Endothelial cell (in vitro differentiated cells): Measurements from ENCODE around the gene AGPAT4. TPM values are rescaled to one million over a fixed set of nuclear protein-coding genes. Genes with fewer than 3 reads are reported as not detected.

ENCODE experiments used
- DNase-seq: peaks from one replicate; pipeline ENCODE4 v3.0.0; 2021; ENCODE audit warnings: low spot score
- H3K27ac Mint-ChIP-seq: one replicate; pipeline ENCODE4 v1.8.0; 2021; ENCODE audit warnings: mixed read lengths, inconsistent platforms; ENCODE audit not compliant: unreplicated experiment
- H3K27me3 Mint-ChIP-seq: one replicate; pipeline ENCODE4 v1.8.0; 2021; ENCODE audit warnings: mild to moderate bottlenecking, moderate library complexity, mixed read lengths, inconsistent platforms; ENCODE audit not compliant: unreplicated experiment
- H3K36me3 Mint-ChIP-seq: one replicate; pipeline ENCODE4 v1.8.0; 2021; ENCODE audit warnings: mild to moderate bottlenecking, low read depth, mixed read lengths, inconsistent platforms; ENCODE audit not compliant: unreplicated experiment
- H3K4me1 Mint-ChIP-seq: one replicate; pipeline ENCODE4 v1.8.0; 2021; ENCODE audit warnings: mild to moderate bottlenecking, mixed read lengths, inconsistent platforms; ENCODE audit not compliant: unreplicated experiment
- H3K4me3 Mint-ChIP-seq: one replicate; pipeline ENCODE4 v1.8.0; 2021; ENCODE audit warnings: mild to moderate bottlenecking, mixed read lengths, inconsistent platforms; ENCODE audit not compliant: unreplicated experiment
- H3K9me3 Mint-ChIP-seq: one replicate; pipeline ENCODE4 v1.8.0; 2021; ENCODE audit warnings: mixed read lengths, inconsistent platforms; ENCODE audit not compliant: unreplicated experiment
- CTCF ChIP-seq: fragments of 200-600 bp; sonication (generic); IDR thresholded peaks from one replicate; pipeline ENCODE4 v1.5.0; 2021; ENCODE audit warnings: antibody characterized with exemption; ENCODE audit not compliant: unreplicated experiment
- total RNA-seq: library from RNA; stranded (reverse); fragmentation: NEBNext Ultra II Directional; extraction: Animal tissue kit (Norgen Biotek cat#: 25700); gene quantifications from one replicate; pipeline ENCODE4 v1.2.1, GENCODE V29; 2021; ENCODE audit not compliant: unreplicated experiment

Gene AGPAT4
- total RNA-seq, 1 donor from 2014 or later: 25.2 TPM

- H3K27ac Mint-ChIP-seq: no peak overlapping the region
- DNase-seq: no peak
- peaks cover 6% of the 10 kb centered on the region for H3K36me3 Mint-ChIP-seq
- peaks cover 13% of the 10 kb centered on the region for H3K4me1 Mint-ChIP-seq
- no peak for TF ChIP-seq CTCF
- no peaks in the 10 kb centered on the region for H3K9me3 Mint-ChIP-seq
- peaks cover 5% of the 10 kb centered on the region for H3K27me3 Mint-ChIP-seq
- H3K4me3 Mint-ChIP-seq: no peak overlapping the region
Measured at GRCh38 chr6:161245363-161245762, 28.5 kb downstream of the AGPAT4 start.

- TF ChIP-seq CTCF: no peak
- H3K27ac Mint-ChIP-seq: no peak overlapping the region
- peaks cover 6% of the 10 kb centered on the region for H3K36me3 Mint-ChIP-seq
- peaks cover 13% of the 10 kb centered on the region for H3K4me1 Mint-ChIP-seq
- DNase-seq: no peak
- H3K27me3 Mint-ChIP-seq: peaks cover 5% of the 10 kb centered on the region
- H3K9me3 Mint-ChIP-seq: no peaks in the 10 kb centered on the region
- no peak overlapping the region for H3K4me3 Mint-ChIP-seq
Measured at GRCh38 chr6:161244725-161245124, 29.1 kb downstream of the AGPAT4 start.

- Mint-ChIP-seq H3K4me1 (peaks cover 13% of the 10 kb centered on the region), H3K36me3 (peaks cover 6% of the 10 kb centered on the region), H3K27me3 (peaks cover 5% of the 10 kb centered on the region), H3K27ac (peak overlapping the region; percentile 95), H3K9me3 (no peaks in the 10 kb centered on the region), H3K4me3 (no peak overlapping the region)
- TF ChIP-seq CTCF: no peak
- peak; percentile 20 for DNase-seq
Measured at GRCh38 chr6:161242779-161243693, 30.8 kb downstream of the AGPAT4 start.

DNA sequence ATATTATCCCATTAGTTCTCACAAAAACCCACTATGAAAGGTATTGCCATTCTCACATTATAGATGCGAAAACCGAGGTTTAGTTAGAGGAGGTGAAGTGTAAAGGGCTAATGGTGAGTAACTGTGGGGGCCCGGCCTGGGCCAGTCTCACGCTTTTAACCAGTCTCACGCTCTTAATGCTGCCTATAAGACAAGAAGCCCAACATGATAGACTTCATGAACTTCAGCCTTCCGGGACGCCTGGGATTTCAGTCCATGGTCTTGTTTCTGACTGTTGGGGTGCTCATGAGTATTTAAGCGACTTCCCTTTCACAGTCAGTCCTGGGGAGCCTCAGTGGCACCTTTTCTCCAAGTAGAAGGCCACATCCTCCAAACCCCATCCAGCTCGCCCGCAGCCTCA is 31.7 kb downstream of the AGPAT4 start:
- Mint-ChIP-seq H3K36me3 (peaks cover 6% of the 10 kb centered on the region), H3K27me3 (peaks cover 5% of the 10 kb centered on the region), H3K9me3 (no peaks in the 10 kb centered on the region), H3K4me1 (peaks cover 13% of the 10 kb centered on the region), H3K27ac (no peak overlapping the region), H3K4me3 (no peak overlapping the region)
- no peak for DNase-seq
- no peak for TF ChIP-seq CTCF

DNA sequence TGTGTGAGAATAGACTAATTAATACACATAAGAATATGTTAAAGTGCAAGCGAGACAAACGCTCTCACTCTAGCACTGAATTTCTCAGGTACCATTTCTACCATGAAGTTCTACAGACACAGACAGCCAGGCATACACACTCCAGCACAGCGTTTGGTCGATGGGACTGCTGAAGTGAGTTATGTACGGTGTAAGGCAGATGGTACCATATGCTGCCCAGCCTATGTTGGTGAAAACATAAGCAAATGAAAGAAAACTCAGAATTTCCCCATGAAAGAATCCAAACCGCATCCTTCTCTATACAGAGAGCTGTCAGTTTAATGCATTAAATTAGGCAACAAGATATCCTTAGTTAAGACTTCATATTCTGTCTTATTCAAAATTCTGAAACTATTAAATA is 34.9 kb downstream of the AGPAT4 start:
- peaks cover 12% of the 10 kb centered on the region for H3K4me1 Mint-ChIP-seq

More for the DNA sequence above, 34.9 kb downstream of the AGPAT4 start:
- no peak for TF ChIP-seq CTCF
- H3K27me3 Mint-ChIP-seq: peaks cover 5% of the 10 kb centered on the region
- no peak overlapping the region for H3K27ac Mint-ChIP-seq
- no peak for DNase-seq
- H3K9me3 Mint-ChIP-seq: no peaks in the 10 kb centered on the region
- H3K4me3 Mint-ChIP-seq: no peak overlapping the region
- H3K36me3 Mint-ChIP-seq: peaks cover 6% of the 10 kb centered on the region
